Measurements from ENCODE around the gene CIRBP.
A peak's percentile ranks its signal among the peaks of the same experiment; 100 is the strongest.

DNA sequence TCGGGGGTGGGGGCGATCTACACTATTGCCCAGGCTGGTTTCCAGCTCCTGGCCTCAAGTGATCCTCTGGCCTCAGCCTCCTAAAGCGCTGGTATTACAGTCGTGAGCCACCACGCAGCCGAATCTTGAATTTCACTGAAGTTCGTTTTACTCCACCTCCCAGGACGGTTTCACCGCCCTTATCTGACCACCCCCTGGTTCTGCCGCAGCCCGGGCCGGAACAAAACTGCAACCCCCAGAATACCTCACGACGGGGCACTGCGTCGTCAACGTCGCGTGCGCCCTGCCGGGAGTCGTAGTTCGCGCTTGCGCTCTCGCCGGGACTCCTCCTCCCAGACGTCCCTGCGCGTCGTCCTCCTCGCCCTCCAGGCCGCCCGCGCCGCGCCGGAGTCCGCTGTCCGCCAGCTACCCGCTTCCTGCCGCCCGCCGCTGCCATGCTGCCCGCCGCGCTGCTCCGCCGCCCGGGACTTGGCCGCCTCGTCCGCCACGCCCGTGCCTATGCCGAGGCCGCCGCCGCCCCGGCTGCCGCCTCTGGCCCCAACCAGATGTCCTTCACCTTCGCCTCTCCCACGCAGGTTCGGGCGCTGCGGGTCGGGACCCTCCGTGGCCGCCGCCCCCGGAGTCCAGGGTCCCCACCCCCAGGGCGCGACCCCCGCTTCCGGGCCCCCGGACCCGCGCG, 27.6 kb upstream of the CIRBP start, which contains the start of gene ATP5F1D:
- TF ChIP-seq, protein P1, sequence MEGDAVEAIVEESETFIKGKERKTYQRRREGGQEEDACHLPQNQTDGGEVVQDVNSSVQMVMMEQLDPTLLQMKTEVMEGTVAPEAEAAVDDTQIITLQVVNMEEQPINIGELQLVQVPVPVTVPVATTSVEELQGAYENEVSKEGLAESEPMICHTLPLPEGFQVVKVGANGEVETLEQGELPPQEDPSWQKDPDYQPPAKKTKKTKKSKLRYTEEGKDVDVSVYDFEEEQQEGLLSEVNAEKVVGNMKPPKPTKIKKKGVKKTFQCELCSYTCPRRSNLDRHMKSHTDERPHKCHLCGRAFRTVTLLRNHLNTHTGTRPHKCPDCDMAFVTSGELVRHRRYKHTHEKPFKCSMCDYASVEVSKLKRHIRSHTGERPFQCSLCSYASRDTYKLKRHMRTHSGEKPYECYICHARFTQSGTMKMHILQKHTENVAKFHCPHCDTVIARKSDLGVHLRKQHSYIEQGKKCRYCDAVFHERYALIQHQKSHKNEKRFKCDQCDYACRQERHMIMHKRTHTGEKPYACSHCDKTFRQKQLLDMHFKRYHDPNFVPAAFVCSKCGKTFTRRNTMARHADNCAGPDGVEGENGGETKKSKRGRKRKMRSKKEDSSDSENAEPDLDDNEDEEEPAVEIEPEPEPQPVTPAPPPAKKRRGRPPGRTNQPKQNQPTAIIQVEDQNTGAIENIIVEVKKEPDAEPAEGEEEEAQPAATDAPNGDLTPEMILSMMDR (IDR thresholded peaks at IDR 0.05), result no peak
- TF ChIP-seq YY1 (IDR thresholded peaks at IDR 0.05; ENCODE audit: low read depth), result 0 out of 2 replicates have a peak, but pooled peaks have one; percentile 34
- no peak for TF ChIP-seq EP300 (IDR thresholded peaks at IDR 0.05; ENCODE audit: borderline replicate concordance in 1 of 2, low read depth in 1 of 2, low read length in 1 of 2)
- no peak for TF ChIP-seq SMC3 (IDR thresholded peaks at IDR 0.05; ENCODE audit: low read depth, low read length)
- TF ChIP-seq POLR2AphosphoS5 (IDR thresholded peaks at IDR 0.05; ENCODE audit: low read depth, low read length), result peak; percentile 7; the same call in 1 of the 2 replicates
- TF ChIP-seq EZH2phosphoT487 (IDR thresholded peaks at IDR 0.05; ENCODE audit: borderline replicate concordance, low read depth), result no peak
- no peak for TF ChIP-seq USF2 (IDR thresholded peaks at IDR 0.05; ENCODE audit: borderline replicate concordance, low read depth, low read length)
- no peak; the same call in 1 of the 2 replicates for TF ChIP-seq MAX (IDR thresholded peaks at IDR 0.05; ENCODE audit: low read depth)
- no peak for TF ChIP-seq RCOR1 (IDR thresholded peaks at IDR 0.05; ENCODE audit: low read length)
